ENCODE data around the gene KLK12. TPM values are rescaled to one million over a fixed set of nuclear protein-coding genes. Genes with fewer than 3 reads are reported as not detected.
A peak's percentile ranks its signal among the peaks of the same experiment; 100 is the strongest.

KLK12 gene
- total and polyA plus RNA-seq, 9 of the 15 experiments (the other 6 are each of a cell fraction or from before 2014, with no cell fraction given): not detected

DNA sequence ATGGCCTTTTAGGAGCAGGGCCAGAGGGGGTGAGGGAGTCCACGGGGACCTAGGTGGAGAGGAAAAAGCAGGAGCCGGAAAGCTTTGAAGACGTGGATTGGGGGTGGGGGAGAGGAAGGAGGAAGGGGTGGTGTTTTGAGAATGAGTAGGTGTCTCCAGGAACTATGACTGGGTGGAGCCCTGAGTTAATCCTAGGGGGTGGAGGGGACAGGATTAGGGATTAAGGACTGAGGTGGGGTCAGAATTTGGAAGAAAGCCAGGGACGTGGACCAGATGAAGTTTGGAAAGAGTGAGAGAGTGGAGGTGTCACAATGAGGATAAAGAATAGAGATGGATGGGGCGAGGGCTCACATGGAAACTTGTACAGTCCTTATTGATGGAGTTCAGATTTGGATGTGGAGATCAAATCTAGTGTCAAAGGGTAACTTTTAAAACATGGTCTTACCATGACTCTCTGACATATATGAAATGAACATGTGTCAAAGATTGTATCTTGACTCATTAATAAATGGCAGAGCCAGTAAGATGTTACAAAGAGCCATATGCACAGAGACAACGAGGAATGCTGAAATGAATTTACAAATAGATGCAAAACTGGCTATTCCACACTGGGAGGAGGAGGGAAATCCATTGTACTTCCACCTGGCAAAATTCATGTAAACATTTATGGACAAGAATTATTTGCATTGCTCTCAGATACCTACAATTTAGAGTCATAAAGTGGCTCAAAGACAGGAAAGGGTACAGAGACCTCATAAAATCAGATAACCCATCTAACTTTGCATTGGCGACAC is 31.8 kb upstream of the KLK12 start:
- no peak for FAIRE-seq
- no peaks in the 10 kb centered on the region for H3K79me2 ChIP-seq (ENCODE audit: control insufficient read depth, insufficient read depth, low read length)
- WGBS (ENCODE audit: insufficient coverage, low coverage, missing lambda C conversion rate): 13% methylated on average over 6 of the region's 7 CpGs
- no peaks in the 10 kb centered on the region for H3K36me3 ChIP-seq (ENCODE audit: control insufficient read depth, insufficient read depth, low read length)
- no peaks in the 10 kb centered on the region for H4K20me1 ChIP-seq (replicated peaks; ENCODE audit: control insufficient read depth, insufficient read depth, low read length)
- BruUV-seq (replicated peaks): no TSS peak
- no peaks in the 10 kb centered on the region for H3K9me3 ChIP-seq (replicated peaks; ENCODE audit: control insufficient read depth, insufficient read depth, low read depth, low read length)
- no peak overlapping the region for H3K27ac ChIP-seq (ENCODE audit: extremely low read depth, low read depth, low read length)
- H2AFZ ChIP-seq (ENCODE audit: low read depth, low read length): peak overlapping the region; percentile 35; the same call in 1 of the 2 replicates
- H3K4me3 ChIP-seq: no peak overlapping the region
- CTCF ChIA-PET (ENCODE audit: low intra/inter-chr PET ratio): no interaction called here
- in situ Hi-C loops (cut with MboI) (no loop called here), intact Hi-C loops (cut with micrococcal nuclease) (no loop called here)
- no peak overlapping the region for H3K4me2 ChIP-seq (ENCODE audit: insufficient read depth, low read length)
- H3K27me3 ChIP-seq (ENCODE audit: control insufficient read depth in 2 of 2, insufficient read depth in 2 of 2, low read length in 2 of 2): peaks cover 3 to 8% of the 10 kb centered on the region in 2 experiments; a peak in 1 of 5 replicates
- H3K4me1 ChIP-seq (replicated peaks in 1 of 2; ENCODE audit: control insufficient read depth in 2 of 2, insufficient read depth in 2 of 2, low read length in 2 of 2): peaks cover 18 to 22% of the 10 kb centered on the region in 2 experiments
- no peaks in the 10 kb centered on the region for H3K9me1 ChIP-seq (ENCODE audit: control insufficient read depth, insufficient read depth, low read length)
- DNase-seq (ENCODE audit: extremely low read depth in 1 of 4, low spot score in 3 of 4): peak in 1 of 4 experiments; percentile 19
- POLR2A ChIA-PET: no interaction called here
- no peak overlapping the region for H3K9ac ChIP-seq (ENCODE audit: insufficient read depth in 1 of 2, low read depth in 2 of 2, low read length in 2 of 2)
- ATAC-seq: no peak
- TF ChIP-seq GATAD2A (IDR thresholded peaks at IDR 0.05) (no peak), EGR1 (conservative IDR thresholded peaks at IDR 0.05) (peak; percentile 72), ZNF324 (CRISPR knock-in tag; IDR thresholded peaks at IDR 0.05) (no peak), U2AF2 (optimal IDR thresholded peaks at IDR 0.05; ENCODE audit: low read depth, low read length) (no peak), ZNF778 (CRISPR knock-in tag; IDR thresholded peaks at IDR 0.05) (no peak), NFIC (IDR thresholded peaks at IDR 0.05) (peak; percentile 78), MEF2D (tag; conservative IDR thresholded peaks at IDR 0.05; ENCODE audit: low read depth) (no peak), GABPA (tag; conservative IDR thresholded peaks at IDR 0.05; ENCODE audit: low read depth) (no peak), MXI1 (IDR thresholded peaks at IDR 0.05; ENCODE audit: low read depth, low read length) (no peak), ZNF197 (CRISPR knock-in tag; IDR thresholded peaks at IDR 0.05; ENCODE audit: low read depth) (no peak), CTBP1 (IDR thresholded peaks at IDR 0.05; ENCODE audit: borderline replicate concordance) (no peak)
- TF ChIP-seq, protein P1, sequence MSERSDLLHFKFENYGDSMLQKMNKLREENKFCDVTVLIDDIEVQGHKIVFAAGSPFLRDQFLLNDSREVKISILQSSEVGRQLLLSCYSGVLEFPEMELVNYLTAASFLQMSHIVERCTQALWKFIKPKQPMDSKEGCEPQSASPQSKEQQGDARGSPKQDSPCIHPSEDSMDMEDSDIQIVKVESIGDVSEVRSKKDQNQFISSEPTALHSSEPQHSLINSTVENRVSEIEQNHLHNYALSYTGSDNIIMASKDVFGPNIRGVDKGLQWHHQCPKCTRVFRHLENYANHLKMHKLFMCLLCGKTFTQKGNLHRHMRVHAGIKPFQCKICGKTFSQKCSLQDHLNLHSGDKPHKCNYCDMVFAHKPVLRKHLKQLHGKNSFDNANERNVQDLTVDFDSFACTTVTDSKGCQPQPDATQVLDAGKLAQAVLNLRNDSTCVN (CRISPR knock-in tag; IDR thresholded peaks at IDR 0.05): no peak
- TF ChIP-seq, protein P2, sequence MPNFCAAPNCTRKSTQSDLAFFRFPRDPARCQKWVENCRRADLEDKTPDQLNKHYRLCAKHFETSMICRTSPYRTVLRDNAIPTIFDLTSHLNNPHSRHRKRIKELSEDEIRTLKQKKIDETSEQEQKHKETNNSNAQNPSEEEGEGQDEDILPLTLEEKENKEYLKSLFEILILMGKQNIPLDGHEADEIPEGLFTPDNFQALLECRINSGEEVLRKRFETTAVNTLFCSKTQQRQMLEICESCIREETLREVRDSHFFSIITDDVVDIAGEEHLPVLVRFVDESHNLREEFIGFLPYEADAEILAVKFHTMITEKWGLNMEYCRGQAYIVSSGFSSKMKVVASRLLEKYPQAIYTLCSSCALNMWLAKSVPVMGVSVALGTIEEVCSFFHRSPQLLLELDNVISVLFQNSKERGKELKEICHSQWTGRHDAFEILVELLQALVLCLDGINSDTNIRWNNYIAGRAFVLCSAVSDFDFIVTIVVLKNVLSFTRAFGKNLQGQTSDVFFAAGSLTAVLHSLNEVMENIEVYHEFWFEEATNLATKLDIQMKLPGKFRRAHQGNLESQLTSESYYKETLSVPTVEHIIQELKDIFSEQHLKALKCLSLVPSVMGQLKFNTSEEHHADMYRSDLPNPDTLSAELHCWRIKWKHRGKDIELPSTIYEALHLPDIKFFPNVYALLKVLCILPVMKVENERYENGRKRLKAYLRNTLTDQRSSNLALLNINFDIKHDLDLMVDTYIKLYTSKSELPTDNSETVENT (CRISPR knock-in tag; IDR thresholded peaks at IDR 0.05): no peak

Measured in K562 (cell line).